Measurements from ENCODE around the gene SLMAP. TPM values are rescaled to one million over a fixed set of nuclear protein-coding genes. Genes with fewer than 3 reads are reported as not detected.
A peak's percentile ranks its signal among the peaks of the same experiment; 100 is the strongest.

The SLMAP gene
- total and polyA plus RNA-seq, 2 of the 4 experiments (the other 2 are of a cell fraction) = 15.5 to 26.5 TPM

DNA sequence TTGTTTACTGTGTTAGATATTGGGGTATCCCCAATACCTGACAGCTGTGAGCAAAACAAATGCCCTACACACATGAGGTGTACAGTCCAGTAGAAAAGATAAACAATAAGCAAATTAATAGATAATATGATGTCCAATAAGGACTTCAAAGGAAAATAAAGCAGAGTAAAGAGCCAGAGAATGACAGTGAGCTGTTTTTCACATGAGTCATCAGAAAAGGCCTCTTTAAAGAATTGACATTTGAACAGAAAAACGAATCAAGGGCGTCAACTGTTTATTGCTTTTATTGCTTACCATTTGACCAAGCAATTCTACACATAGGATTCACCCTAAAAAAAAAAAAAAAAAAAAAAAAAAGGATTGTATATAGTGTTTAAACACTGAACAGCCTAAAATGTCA, 155.5 kb downstream of the SLMAP start:
- peak; percentile 21; the same call in 1 of the 2 replicates for ATAC-seq (ENCODE audit: low read depth)
- Histone ChIP-seq H3K18ac (ENCODE audit: low read depth, low read length) (no peak overlapping the region), H2BK20ac (ENCODE audit: low read depth, low read length) (no peak overlapping the region), H3K23ac (ENCODE audit: low read depth, low read length) (no peak overlapping the region), H3K9me3 (ENCODE audit: control insufficient read depth, insufficient read depth, low read length) (no peaks in the 10 kb centered on the region), H4K5ac (ENCODE audit: low read depth, low read length) (no peak overlapping the region), H4K8ac (ENCODE audit: low read depth in 2 of 2, low read length in 2 of 2) (no peak overlapping the region), H3K56ac (ENCODE audit: extremely low read depth, insufficient read depth, low read length) (no peak overlapping the region), H3K4me1 (ENCODE audit: control insufficient read depth, insufficient read depth, low read length) (no peaks in the 10 kb centered on the region), H3K14ac (replicated peaks; ENCODE audit: low read depth, low read length) (no peak overlapping the region), H4K20me1 (ENCODE audit: insufficient read depth, low read length) (no peaks in the 10 kb centered on the region), H2AFZ (replicated peaks; ENCODE audit: low read length, poor library complexity) (no peak overlapping the region), H3K9ac (ENCODE audit: low read depth, low read length) (no peak overlapping the region), H2BK120ac (ENCODE audit: low read depth, low read length) (no peak overlapping the region), H3K4ac (ENCODE audit: low read depth, low read length) (no peak overlapping the region), H3K27me3 (ENCODE audit: control insufficient read depth, insufficient read depth, low read length) (no peaks in the 10 kb centered on the region), H2BK5ac (ENCODE audit: low read depth, low read length, poor library complexity, severe bottlenecking) (no peak overlapping the region), H3K4me3 (ENCODE audit: insufficient read depth, low read depth, low read length) (no peak overlapping the region), H2AK5ac (ENCODE audit: low read depth, low read length) (no peak overlapping the region), H4K91ac (ENCODE audit: insufficient read depth, low read depth, low read length) (no peak overlapping the region), H3K27ac (ENCODE audit: insufficient read depth, low read length) (no peak overlapping the region), H2BK15ac (ENCODE audit: low read depth, low read length) (no peak overlapping the region), H3K36me3 (ENCODE audit: control insufficient read depth, insufficient read depth, low read length) (peaks cover 17% of the 10 kb centered on the region), H2AK9ac (replicated peaks; ENCODE audit: low read depth, low read length, poor library complexity) (no peak overlapping the region), H3K79me1 (ENCODE audit: low read depth in 1 of 2, low read length in 2 of 2) (no peaks in the 10 kb centered on the region), H3K9me1 (ENCODE audit: insufficient read depth, low read length) (0 out of 2 replicates have a peak, but pooled peaks cover 2% of the 10 kb centered on the region), H3K4me2 (ENCODE audit: low read depth, low read length) (no peak overlapping the region)
- BruUV-seq (replicated peaks) = no TSS peak
- dilution Hi-C loops (cut with HindIII; ENCODE audit: low sequenced_read_pairs, unreplicated experiment) = no loop called here
- POLR2A ChIA-PET (ENCODE audit: unreplicated experiment) = no interaction called here
- in situ Hi-C loops (cut with MboI; ENCODE audit: low sequenced_read_pairs) = no loop called here
- DNase-seq = peak; percentile 18
- intact Hi-C loops (cut with micrococcal nuclease) = no loop called here
- WGBS, 2 experiments (ENCODE audit: extremely low coverage in 2 of 2, insufficient read length in 1 of 2) = no CpG with 5 or more reads among the region's 2 CpGs
- CTCF ChIA-PET = no interaction called here
- TF ChIP-seq FOS (IDR thresholded peaks at IDR 0.05; ENCODE audit: low read depth, low read length) = no peak
- peak; percentile 78 for TF ChIP-seq MAFK (IDR thresholded peaks at IDR 0.05; ENCODE audit: low read depth, low read length)
- no peak for TF ChIP-seq CEBPB (IDR thresholded peaks at IDR 0.05; ENCODE audit: low read depth, low read length)
